NT2/D1 (cell line): ENCODE measurements around the gene UPP1.

ENCODE experiments used
- SUZ12 ChIP-seq: IDR thresholded peaks from 2 replicates; pipeline ENCODE4 v1.6.1; 2011; ENCODE audit not compliant: insufficient read length, insufficient read depth; ENCODE audit errors: extremely low read depth
- YY1 ChIP-seq: IDR thresholded peaks from 2 replicates; pipeline ENCODE4 v1.6.1; 2011; ENCODE audit not compliant: insufficient read length, insufficient read depth
- ZNF274 ChIP-seq: IDR thresholded peaks from 2 replicates; pipeline ENCODE4 v1.6.1; 2011; ENCODE audit warnings: mild to moderate bottlenecking, low read depth, low read length

DNA sequence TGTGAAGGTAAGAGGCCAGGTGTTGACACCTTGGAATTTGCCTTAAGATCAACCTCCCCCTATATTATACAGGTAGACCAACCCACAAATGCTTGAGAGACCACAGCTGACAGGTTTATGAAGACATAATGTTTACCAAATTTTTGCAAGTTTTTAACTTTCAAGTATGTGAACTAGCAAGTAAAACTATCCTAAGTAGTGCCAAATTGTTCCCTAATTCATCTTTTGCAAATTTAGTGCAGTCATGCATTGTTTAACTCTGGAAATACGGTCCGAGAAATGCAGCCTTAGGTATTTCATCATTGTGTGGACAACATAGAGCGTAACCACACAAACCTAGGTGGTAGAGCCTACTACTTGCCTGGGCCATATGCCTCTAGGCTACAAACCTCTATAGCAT is 10.7 kb downstream of the UPP1 start:
- TF ChIP-seq ZNF274 (no peak), SUZ12 (no peak), YY1 (no peak)
